ENCODE results near the gene RPL31.
"Not testable (repeated sequence)": the region's sequence is repeated elsewhere in the genome, so short reads cannot be mapped to it uniquely, and the experiment has no call there.

The RPL31 gene

DNA sequence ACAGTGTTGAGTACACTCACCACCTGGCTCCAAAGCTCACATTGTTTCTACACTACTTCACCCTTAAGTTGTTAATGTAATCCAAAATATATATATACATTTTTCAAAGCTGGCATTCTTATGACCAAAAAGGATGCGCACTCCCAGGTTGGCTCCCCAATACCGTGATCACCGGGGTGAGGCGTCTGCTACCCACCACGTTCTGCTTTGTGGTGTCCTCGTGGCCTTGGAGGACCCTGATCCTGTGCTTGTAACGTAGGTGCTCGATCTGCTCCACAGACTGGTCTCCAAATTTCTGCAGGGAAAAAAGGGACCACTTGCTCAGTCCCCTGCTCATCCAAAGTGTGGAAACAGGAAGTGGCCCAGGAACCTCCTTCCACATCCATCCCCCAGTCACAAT, 25.8 kb downstream of the RPL31 start:
- no peak for ATAC-seq
- no peak for DNase-seq

DNA sequence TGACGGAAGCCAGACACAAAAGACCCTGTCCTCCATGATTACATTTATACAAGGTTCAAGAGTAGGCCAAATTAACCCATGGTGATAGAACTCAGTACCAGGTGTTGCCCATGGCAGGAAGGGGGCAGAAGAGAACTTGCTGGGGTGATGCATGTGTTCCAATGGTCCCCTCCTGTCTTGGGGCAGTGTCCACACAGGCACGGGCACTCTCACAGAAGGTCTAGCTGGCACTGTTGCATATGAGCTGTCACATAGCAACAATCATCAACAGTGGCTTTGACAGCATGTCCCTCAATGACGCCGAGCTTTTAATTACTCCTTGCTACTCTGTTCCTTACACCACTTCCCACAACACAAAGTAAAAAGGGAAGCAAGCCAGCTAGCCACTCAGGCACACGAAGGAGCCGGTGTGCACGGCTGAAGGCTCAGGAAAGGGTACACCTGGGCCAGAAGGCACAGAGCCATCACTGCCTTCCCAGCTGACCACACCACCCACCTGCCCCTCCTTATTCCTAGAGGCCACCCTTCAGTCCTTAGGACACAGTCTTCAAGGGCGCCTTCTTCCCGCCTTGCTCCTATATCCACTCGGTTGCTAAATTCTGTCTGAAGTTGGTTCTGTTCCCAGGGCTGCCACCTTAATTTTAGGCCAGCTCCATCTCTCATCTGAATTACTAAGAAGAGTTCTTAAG, 28.9 kb downstream of the RPL31 start:
- ATAC-seq, result no peak
- DNase-seq, result no peak

DNA sequence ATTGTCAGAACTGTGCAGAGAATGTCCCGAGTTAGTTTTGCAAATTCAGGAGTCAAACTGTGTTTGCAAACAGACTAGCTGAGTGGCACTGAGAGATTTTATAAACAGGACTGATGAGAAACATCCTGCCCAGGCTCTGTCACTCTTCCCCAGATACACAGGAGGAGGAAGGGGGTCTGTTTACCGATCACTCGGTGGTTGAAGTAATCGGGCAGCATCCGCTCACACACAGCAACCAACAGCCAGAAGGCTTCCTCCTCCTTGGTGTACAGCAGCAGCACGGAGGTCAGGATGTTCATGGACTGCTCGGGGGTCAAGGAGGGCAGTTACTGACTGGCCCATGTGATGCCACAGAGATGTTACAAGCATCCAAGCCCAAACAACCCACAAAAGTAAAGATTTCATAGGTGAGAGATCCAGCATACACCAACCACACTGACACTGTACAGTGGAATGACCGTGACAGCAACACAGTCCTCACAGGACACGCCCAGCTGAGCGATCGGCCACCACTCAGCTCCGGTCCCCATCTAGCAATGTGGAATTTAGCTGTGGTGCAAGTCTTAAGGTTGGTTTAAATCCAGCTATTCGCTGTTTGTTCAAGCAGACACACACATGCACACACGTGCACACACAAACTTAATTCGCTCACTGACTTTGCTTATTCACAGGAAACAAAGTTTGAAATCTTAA, 30.1 kb downstream of the RPL31 start:
- no peak for DNase-seq

DNA sequence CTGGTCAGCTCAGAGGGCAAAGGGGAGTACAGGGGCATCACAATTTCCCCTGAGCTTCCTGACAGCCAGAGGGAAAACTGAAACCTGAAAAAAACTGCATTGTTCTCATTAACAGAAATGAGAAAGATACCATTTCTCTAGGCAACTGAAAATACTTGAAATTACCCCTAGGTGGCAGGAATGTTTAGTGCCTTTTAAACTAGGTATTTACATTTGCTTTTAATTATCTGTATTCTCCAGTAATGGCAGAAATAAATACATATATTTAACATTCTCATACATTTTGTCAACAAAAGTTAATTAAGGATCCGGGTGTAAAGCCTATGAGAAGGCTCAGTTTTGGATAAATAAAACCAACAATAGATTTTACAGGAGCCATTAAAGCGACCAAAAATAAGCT, 34.5 kb downstream of the RPL31 start:
- DNase-seq (no peak), ATAC-seq (no peak)

More for the DNA sequence above, 30.1 kb downstream of the RPL31 start:
- ATAC-seq, result no peak

DNA sequence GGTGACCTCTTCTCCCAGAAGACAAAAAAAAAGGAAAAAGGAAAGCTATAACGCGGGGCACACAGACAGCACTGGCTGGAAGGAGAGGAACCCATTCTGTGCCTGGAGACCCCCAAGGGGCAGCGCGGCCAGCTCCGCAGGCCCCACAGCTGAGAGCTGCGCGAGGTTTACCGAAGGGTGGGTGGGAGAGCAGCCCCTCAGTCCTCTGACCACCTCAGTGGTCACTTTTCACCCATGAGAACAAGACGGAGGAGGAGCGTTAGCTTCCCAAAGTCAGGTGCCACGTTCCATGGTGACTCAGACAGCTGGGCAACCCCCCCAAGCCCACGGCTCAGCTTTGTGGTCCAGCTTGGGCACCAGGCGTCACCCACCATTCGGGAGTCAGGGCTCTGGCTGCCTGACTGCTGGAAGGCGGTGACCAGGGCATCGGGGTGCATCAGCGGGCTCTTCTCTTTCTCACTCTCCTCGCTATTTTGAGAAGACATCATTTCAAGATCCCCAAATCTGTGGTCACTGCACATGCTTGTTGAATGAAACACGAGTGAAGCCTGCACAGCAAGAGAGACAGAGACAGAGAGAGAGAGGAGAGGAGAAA, 35.2 kb downstream of the RPL31 start:
- DNase-seq (no peak), ATAC-seq (no peak)

DNA sequence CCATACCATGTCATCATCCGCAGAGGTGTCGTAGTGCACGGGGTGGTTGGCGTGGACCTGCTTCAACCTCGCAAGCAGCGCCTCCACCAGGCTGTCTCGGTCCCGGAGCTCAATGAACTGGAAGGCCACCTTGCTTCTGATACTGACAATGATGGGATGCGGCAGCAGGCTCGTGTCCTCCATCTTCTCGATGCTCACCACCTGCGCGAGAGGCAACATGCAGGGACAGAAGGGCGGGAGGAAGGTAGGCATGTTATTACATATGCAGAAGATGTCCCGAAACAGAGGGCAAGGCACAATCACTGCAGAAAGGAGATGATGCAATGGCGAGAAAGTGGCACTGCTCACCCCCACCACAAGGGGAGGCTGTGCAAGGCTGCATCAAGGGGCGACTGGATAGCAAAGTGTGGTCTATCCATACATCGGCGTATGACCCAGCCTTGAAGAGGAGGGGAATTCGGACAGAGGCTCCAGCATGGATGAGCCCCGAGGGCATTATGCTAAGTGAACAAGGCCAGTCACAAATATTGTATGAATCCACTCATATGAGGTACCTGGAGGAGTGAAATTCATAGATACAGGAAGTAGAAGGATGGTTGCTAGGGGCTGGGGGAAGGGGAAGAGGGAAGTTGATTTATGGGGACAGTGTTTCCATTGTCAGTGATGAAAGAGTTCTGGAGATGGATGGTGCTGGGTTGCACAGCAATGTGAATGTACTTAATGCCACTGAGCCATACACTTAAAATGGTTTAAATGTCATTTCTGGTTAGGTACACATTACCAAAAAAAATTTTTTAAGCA, 36.6 kb downstream of the RPL31 start:
- DNase-seq, result peak; percentile 28

DNA sequence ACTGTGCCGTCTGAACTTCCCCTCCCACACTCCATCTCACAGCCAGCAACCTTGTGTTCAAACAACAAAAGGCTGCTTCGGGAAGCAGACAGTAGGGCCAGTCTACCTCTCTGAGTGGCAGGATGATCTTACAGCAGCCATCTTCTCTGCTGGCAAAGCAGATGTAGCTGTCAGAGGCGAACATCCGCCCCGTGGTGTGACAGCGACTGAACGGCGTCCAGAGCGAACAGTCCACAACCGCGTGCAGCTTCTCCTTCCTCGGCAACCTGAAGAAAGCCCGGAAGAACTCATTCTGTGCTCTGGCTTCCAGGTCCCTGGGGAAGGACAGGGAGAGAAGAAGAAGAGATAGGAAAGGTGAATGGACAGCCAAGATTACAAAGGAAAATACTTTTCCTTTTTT, 38.0 kb downstream of the RPL31 start:
- DNase-seq (no peak), ATAC-seq (no peak)

More for the DNA sequence above, 36.6 kb downstream of the RPL31 start:
- no peak for ATAC-seq

DNA sequence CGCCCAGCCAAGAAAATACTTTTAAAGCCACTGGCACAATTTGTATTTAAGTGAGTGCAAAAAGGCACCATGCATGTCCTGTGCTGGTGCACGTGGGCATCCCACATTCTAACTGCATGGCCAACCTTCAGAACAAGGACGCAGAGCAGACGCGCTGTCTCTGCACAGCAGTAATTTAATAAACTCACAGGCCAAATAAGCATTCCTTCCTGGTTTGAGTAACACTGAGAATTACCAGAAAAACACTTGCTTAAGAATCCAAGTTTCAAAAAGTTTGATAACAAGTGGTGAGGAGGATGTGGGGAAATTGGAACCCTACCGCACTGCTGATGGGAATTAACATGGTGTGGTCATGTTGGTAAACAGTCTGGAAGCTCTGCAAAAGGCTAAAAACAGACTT, 38.7 kb downstream of the RPL31 start:
- DNase-seq (no peak), ATAC-seq (no peak)

DNA sequence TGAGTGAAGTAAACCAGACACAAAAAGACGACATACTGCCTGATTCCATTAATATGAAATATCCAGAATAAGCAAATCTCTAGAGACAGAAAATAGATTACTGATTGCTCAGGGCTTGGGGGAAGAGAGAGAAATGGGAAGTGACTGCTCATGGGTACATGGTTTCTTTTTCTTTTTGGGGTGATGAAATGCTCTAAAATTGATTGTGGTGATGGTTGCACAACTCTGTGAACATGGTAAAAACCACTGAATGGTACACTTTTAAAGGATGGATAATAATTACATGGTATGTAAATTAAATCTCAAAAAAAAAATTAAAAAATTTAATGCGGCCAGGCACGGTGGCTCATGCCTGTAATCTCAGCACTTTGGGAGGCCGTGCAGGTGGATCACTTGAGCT, 39.3 kb downstream of the RPL31 start:
- DNase-seq (no peak), ATAC-seq (no peak)

DNA sequence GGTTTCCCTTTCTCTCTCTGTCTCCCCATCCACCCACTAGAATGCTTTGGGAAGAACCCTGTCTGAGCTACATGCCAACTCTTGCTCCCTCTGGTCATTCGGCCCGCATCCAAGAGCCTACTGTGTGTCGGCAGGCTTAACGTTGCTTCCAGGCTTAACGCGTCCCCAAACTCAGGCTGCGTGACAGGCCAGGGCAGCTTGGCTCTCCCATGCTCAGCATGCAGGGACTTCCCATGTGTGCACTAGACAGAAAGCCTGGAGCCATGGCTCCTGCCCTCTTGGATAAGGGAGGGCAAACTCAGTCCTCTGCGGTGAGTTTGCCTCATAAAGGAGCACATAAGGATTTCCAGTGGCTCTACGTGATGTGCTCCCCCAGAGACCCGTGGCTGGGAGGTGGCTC, 43.2 kb downstream of the RPL31 start:
- no peak for ATAC-seq
- DNase-seq, result no peak

DNA sequence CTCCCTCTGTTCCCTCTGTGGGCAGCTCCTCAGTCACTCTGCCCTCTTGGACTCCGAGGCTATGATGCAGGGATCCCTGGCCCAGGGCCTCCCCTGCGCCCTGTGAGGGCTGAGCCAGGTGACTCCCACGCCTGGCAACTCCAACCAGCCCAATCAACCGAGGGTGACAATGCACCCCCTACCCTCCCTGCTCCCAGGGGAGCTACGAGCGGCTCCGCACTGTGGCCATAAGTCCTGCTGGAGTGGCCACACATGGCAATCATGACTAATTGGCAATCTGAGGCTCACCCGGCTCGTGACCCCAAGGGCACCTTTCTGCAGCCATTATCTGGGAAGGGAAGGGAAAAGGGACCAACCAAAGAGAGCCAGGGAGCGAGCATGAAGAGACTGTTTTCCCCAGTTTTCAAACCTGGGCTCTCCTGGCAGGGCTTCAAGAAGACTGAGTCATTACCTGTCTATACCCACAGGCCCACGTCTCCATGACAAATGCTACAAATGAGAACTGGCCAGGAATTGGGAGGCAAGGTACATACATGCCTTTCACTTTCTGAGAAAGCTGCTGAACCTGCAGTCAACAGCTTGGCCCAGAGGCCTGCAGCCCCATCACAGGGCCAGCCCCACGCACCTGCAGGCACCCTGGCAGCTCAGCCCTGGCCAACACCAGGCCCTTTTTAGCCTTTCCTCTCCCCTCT, 45.1 kb downstream of the RPL31 start:
- DNase-seq (no peak), ATAC-seq (no peak)

DNA sequence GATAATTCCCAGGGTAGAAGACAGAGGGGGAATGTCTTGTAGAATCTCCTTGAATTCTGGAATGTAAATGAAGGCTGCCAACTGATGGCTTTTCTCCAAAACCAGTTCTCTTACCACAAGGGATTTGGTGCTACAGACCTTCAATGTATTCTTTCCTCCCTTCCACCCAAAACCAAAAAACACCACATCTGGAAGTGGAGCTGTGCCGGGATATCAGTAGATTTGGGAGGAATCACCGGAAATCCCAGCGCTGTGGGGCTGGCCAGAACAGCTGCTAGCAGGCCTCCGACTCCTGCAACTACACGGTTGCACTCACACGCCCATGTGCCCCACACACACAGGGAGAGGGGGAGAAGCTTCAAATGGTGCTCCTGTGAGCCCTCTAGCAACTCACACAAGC, 45.7 kb downstream of the RPL31 start:
- no peak for DNase-seq
- no peak for ATAC-seq

DNA sequence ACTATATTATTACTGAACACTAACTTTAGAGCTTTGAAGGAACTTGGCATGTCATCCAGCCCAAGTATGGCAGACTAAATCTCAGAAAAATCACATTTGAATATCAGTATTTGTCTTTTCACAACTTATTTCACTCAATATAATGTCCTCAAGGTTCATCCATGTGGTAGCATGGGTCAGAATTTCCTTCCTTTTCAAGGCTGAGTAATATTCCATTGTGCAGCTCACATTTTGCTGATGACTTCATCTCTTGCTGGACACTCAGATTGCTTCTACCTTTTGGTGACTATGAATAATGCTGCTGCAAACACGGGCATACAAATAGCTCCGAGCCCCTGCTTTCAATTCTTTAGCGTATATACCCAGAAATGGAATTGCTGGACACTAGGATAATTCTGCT, 46.7 kb downstream of the RPL31 start:
- ATAC-seq (no peak), DNase-seq (no peak)

DNA sequence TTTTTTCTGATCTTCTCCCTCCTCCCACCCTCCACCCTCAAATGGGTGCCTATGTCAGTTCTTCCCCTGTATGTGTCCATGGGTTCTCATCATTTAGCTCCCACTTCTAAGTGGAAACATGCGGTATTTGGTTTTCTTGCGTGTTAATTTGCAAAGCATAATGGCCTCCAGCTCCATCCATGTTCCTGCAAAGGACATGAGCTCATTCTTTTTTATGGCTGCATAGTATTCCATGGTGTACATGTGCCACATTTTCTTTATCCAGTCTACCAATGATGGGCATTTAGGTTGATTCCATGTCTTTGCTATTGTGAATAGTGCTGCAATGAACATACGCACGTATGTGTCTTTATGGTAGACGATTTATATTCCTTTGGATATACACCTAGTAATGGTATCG, 48.8 kb downstream of the RPL31 start:
- DNase-seq, ATAC-seq: not testable (repeated sequence)

DNA sequence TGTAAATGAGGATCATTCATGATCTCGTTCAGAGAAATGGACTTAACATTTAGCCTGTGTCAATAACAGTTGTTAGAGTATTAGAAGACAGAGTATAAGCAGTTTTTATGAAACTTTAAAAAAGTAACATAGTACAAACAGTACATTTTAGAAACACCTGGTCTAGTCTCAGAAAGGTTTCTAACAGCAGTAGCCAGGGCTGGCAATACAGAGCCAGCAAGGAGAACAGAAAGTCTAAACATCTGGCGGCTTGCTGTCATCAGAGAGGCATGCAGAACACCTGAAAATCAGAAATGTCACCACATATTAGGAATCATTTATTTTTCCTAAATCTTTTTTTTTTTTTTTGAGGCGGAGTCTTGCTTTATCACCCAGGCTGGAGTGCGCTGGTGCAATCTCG, 50.1 kb downstream of the RPL31 start:
- ATAC-seq, result no peak

DNA sequence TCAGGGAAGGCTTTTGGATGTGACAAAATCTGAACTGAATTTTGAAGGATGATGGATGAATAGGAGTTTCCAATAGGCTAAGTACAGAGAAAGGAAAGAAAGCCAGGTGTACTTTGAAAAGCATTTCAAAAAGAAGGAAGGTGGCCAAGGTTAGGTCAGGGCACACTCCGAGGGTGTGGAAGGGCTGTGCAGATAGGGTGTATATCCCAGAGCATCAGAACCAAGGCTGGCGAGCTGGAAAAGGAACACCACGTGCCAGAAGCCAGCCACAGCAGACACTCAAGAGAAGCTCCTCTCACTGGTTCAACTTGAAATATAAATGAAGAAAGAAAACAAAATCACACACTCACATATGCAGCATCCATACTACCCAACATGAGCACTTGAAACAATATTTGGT, 51.0 kb downstream of the RPL31 start:
- no peak for DNase-seq
- no peak for ATAC-seq

More for the DNA sequence above, 50.1 kb downstream of the RPL31 start:
- DNase-seq, result no peak
